ENCODE data around the gene IQSEC3. TPM values are rescaled to one million over a fixed set of nuclear protein-coding genes. Genes with fewer than 3 reads are reported as not detected.
A peak's percentile ranks its signal among the peaks of the same experiment; 100 is the strongest.

Gene IQSEC3
- total and polyA plus RNA-seq, 2 of the 13 experiments (the other 11 are each of a cell fraction or from before 2014, with no cell fraction given): not detected

- TF ChIP-seq, protein P1, sequence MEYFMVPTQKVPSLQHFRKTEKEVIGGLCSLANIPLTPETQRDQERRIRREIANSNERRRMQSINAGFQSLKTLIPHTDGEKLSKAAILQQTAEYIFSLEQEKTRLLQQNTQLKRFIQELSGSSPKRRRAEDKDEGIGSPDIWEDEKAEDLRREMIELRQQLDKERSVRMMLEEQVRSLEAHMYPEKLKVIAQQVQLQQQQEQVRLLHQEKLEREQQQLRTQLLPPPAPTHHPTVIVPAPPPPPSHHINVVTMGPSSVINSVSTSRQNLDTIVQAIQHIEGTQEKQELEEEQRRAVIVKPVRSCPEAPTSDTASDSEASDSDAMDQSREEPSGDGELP (IDR thresholded peaks at IDR 0.05; ENCODE audit: borderline replicate concordance, low read depth): peak; percentile 93
- no peak for TF ChIP-seq ZBTB7A (CRISPR knock-in tag; IDR thresholded peaks at IDR 0.05)
- no peak for TF ChIP-seq PHF5A (CRISPR knock-in tag; IDR thresholded peaks at IDR 0.05; ENCODE audit: low read depth, unreplicated experiment)
- 0 out of 2 replicates have a peak, but pooled peaks have one; percentile 33 for TF ChIP-seq ZNF629 (CRISPR knock-in tag; conservative IDR thresholded peaks at IDR 0.05)
- TF ChIP-seq, protein P2, sequence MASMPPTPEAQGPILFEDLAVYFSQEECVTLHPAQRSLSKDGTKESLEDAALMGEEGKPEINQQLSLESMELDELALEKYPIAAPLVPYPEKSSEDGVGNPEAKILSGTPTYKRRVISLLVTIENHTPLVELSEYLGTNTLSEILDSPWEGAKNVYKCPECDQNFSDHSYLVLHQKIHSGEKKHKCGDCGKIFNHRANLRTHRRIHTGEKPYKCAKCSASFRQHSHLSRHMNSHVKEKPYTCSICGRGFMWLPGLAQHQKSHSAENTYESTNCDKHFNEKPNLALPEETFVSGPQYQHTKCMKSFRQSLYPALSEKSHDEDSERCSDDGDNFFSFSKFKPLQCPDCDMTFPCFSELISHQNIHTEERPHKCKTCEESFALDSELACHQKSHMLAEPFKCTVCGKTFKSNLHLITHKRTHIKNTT (CRISPR knock-in tag; IDR thresholded peaks at IDR 0.05): no peak
- TF ChIP-seq, protein P3, sequence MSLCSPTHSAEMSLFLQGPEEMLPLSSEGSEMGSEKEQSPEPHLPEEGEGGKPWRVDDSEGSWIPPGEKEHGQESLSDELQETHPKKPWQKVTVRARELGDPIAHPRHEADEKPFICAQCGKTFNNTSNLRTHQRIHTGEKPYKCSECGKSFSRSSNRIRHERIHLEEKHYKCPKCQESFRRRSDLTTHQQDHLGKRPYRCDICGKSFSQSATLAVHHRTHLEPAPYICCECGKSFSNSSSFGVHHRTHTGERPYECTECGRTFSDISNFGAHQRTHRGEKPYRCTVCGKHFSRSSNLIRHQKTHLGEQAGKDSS (CRISPR knock-in tag; IDR thresholded peaks at IDR 0.05; ENCODE audit: borderline replicate concordance, low read depth): peak; percentile 80; the same call in 1 of the 2 replicates
- no peak for TF ChIP-seq SMAD9 (CRISPR knock-in tag; IDR thresholded peaks at IDR 0.05)
- TF ChIP-seq KAT7 (CRISPR knock-in tag; IDR thresholded peaks at IDR 0.05; ENCODE audit: borderline replicate concordance): no peak
- TF ChIP-seq ZNF569 (CRISPR knock-in tag; IDR thresholded peaks at IDR 0.05; ENCODE audit: borderline replicate concordance): no peak
- TF ChIP-seq MLX (CRISPR knock-in tag; IDR thresholded peaks at IDR 0.05): no peak
- TF ChIP-seq ZNF558 (CRISPR knock-in tag; IDR thresholded peaks at IDR 0.05; ENCODE audit: borderline replicate concordance): 0 out of 2 replicates have a peak, but pooled peaks have one; percentile 26
- TF ChIP-seq HNRNPH1 (optimal IDR thresholded peaks at IDR 0.05; ENCODE audit: low read depth, low read length): no peak
- TF ChIP-seq NFE2L1 (CRISPR knock-in tag; IDR thresholded peaks at IDR 0.05; ENCODE audit: borderline replicate concordance): no peak
- TF ChIP-seq ZZZ3 (CRISPR knock-in tag; IDR thresholded peaks at IDR 0.05; ENCODE audit: borderline replicate concordance): no peak
- no peak for TF ChIP-seq ARHGAP35 (CRISPR knock-in tag; IDR thresholded peaks at IDR 0.05; ENCODE audit: borderline replicate concordance)
- no peak for TF ChIP-seq ZNF547 (CRISPR knock-in tag; IDR thresholded peaks at IDR 0.05)
- TF ChIP-seq TGIF2 (CRISPR knock-in tag; IDR thresholded peaks at IDR 0.05): peak; percentile 55; the same call in 1 of the 2 replicates
- no peak for TF ChIP-seq NR1H2 (CRISPR knock-in tag; IDR thresholded peaks at IDR 0.05; ENCODE audit: borderline replicate concordance, low read depth)
- TF ChIP-seq, protein P4, sequence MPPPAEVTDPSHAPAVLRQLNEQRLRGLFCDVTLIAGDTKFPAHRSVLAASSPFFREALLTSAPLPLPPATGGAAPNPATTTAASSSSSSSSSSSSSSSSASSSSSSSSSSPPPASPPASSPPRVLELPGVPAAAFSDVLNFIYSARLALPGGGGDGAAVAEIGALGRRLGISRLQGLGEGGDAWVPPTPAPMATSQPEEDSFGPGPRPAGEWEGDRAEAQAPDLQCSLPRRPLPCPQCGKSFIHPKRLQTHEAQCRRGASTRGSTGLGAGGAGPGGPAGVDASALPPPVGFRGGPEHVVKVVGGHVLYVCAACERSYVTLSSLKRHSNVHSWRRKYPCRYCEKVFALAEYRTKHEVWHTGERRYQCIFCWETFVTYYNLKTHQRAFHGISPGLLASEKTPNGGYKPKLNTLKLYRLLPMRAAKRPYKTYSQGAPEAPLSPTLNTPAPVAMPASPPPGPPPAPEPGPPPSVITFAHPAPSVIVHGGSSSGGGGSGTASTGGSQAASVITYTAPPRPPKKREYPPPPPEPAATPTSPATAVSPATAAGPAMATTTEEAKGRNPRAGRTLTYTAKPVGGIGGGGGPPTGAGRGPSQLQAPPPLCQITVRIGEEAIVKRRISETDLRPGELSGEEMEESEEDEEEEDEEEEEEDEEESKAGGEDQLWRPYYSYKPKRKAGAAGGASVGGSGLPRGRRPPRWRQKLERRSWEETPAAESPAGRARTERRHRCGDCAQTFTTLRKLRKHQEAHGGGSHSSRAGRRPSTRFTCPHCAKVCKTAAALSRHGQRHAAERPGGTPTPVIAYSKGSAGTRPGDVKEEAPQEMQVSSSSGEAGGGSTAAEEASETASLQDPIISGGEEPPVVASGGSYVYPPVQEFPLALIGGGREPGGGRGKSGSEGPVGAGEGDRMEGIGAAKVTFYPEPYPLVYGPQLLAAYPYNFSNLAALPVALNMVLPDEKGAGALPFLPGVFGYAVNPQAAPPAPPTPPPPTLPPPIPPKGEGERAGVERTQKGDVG (CRISPR knock-in tag; IDR thresholded peaks at IDR 0.05; ENCODE audit: borderline replicate concordance): no peak
- 0 out of 4 replicates have a peak, but pooled peaks have one; percentile 14 to 23 for TF ChIP-seq MAFK (conservative IDR thresholded peaks at IDR 0.05 in 1 of 2, IDR thresholded peaks at IDR 0.05 in 1 of 2; ENCODE audit: low read length in 2 of 2)
- TF ChIP-seq CCDC6 (CRISPR knock-in tag; IDR thresholded peaks at IDR 0.05): no peak
- TF ChIP-seq IRF2 (CRISPR knock-in tag; IDR thresholded peaks at IDR 0.05): peak; percentile 91
These were observed 45.8 kb upstream of the IQSEC3 start (continued) for GRCh38 chr12:20757-21156.
